T-cell (primary cell): ENCODE results near the gene RAET1E. TPM values are rescaled to one million over a fixed set of nuclear protein-coding genes. Genes with fewer than 3 reads are reported as not detected.
"Not testable (repeated sequence)": the region's sequence is repeated elsewhere in the genome, so short reads cannot be mapped to it uniquely, and the experiment has no call there.

Experiments used
- ATAC-seq, 4 experiments: fragments of 200-7000 bp in 3 of 4; fragments of 150-1000 bp in 1 of 4; cut with Tn5 transposase; replicated peaks in 1 of 4; 1 replicate in 3 of 4; 2 replicates in 1 of 4; pipeline ENCODE4 v1.10.0; 2021; ENCODE audit warnings: moderate library complexity in 3 of 4, mild to moderate bottlenecking in 2 of 4, moderate number of reproducible peaks in 1 of 4
- CTCF ChIA-PET, 2 donors: fragments of 300-600 bp; sonication (Branson Sonifier 250); formaldehyde crosslinking; loops; one replicate each; lab custom pipeline; 2022; ENCODE audit warnings: antibody characterized with exemption in 2 of 2; lab: Charles Lee
- POLR2A ChIA-PET, 2 donors: fragments of 300-600 bp; sonication (Branson Sonifier 250); formaldehyde crosslinking; loops; one replicate each; lab custom pipeline; 2022; ENCODE audit warnings: antibody characterized with exemption in 2 of 2; lab: Charles Lee
- DNase-seq, 35 experiments: peaks; one replicate each; pipeline versions ENCODE4 v3.0.0 to v3.0.0-alpha.2; 2013 to 2023
- H3K27ac ChIP-seq: one replicate; pipeline ENCODE4 v1.5.1; 2013; ENCODE audit warnings: low read length
- H3K27me3 ChIP-seq, 2 experiments: replicated peaks in 1 of 2; 1 replicate in 1 of 2; 2 replicates in 1 of 2; pipeline versions ENCODE4 v1.6.1 to v1.7.0; 2013; ENCODE audit warnings: low read length in 1 of 2, mixed read lengths in 1 of 2; ENCODE audit not compliant: control insufficient read depth in 2 of 2, insufficient read depth in 2 of 2; ENCODE audit errors: extremely low read depth in 1 of 2
- H3K36me3 ChIP-seq, 2 donors: 1 replicate in 1 of 2; 2 replicates in 1 of 2; pipeline versions ENCODE4 v1.6.1 to v1.7.0; 2013; ENCODE audit warnings: low read length in 1 of 2; ENCODE audit not compliant: control insufficient read depth in 2 of 2, insufficient read depth in 1 of 2; ENCODE audit errors: extremely low read depth in 1 of 2
- H3K4me1 ChIP-seq, 2 experiments: 1 replicate in 1 of 2; 2 replicates in 1 of 2; pipeline versions ENCODE4 v1.6.1 to v1.7.0; 2013; ENCODE audit warnings: low read length in 2 of 2, mixed read lengths in 1 of 2; ENCODE audit not compliant: insufficient read depth in 2 of 2, control insufficient read depth in 1 of 2; ENCODE audit errors: extremely low read depth in 1 of 2
- H3K4me3 ChIP-seq, 2 donors: 1 replicate in 1 of 2; 2 replicates in 1 of 2; pipeline versions ENCODE4 v1.5.1 to v1.7.0; 2013; ENCODE audit warnings: mild to moderate bottlenecking in 2 of 2, low read length in 1 of 2, moderate library complexity in 1 of 2; ENCODE audit not compliant: control insufficient read depth in 1 of 2; ENCODE audit errors: extremely low read depth in 1 of 2
- H3K9me3 ChIP-seq: 2 replicates; pipeline ENCODE4 v1.7.0; 2013
- H3K27ac Mint-ChIP-seq, 2 donors: one replicate each; pipeline ENCODE4 v1.8.0; 2020 to 2021; ENCODE audit warnings: mild to moderate bottlenecking in 2 of 2, mixed read lengths in 2 of 2
- H3K27me3 Mint-ChIP-seq, 2 donors: one replicate each; pipeline ENCODE4 v1.8.0; 2021 to 2022; ENCODE audit warnings: mixed read lengths in 2 of 2
- H3K36me3 Mint-ChIP-seq: one replicate; pipeline ENCODE4 v1.8.0; 2021; ENCODE audit warnings: mixed read lengths
- H3K4me1 Mint-ChIP-seq, 3 donors: one replicate each; pipeline ENCODE4 v1.8.0; 2020 to 2022; ENCODE audit warnings: mixed read lengths in 3 of 3, mild to moderate bottlenecking in 1 of 3
- H3K4me3 Mint-ChIP-seq, 3 donors: one replicate each; pipeline ENCODE4 v1.8.0; 2020 to 2022; ENCODE audit warnings: mild to moderate bottlenecking in 3 of 3, mixed read lengths in 3 of 3, moderate library complexity in 3 of 3
- H3K9me3 Mint-ChIP-seq, 3 donors: one replicate each; pipeline ENCODE4 v1.8.0; 2020 to 2022; ENCODE audit warnings: mixed read lengths in 3 of 3
- WGBS: methylation state at CpG from one replicate; pipeline ENCODE4 v1.1.5; 2013; ENCODE audit warnings: missing lambda C conversion rate; ENCODE audit not compliant: insufficient coverage; 5-methylcytosine and 5-hydroxymethylcytosine counted together
- total RNA-seq, 35 experiments: library from RNA in 6 of 35; stranded (reverse) in 6 of 35; fragments of 120-200 nt in 1 of 35; gene quantifications; one replicate each; pipeline versions ENCODE4 v1.2.1 to v1.2.4 and lab custom pipeline; 2013 to 2026

Gene RAET1E
- total RNA-seq, 5 donors from 2014 or later (not counting 1 experiment from before 2014, with no cell fraction given) = not detected

DNA sequence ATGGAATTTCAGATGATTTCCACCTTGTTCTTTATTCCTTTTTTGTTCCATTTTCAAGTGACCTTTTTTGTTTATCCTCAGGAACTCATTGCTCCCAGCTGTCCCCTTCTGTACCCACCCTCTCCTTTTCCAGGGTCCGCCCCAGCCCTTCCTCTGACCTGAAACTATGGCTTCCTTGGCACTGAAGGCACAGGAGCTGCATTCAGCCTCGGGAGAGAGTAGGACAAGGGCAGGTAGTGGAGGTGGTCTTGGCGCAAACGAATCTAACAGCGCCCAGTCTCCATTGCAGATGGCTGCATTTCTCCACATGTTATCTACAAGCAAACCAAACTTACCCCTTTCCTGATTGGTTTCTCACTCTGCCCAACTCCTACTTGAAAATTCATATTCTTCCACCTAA is 35.1 kb upstream of the RAET1E start:
- H3K4me3 ChIP-seq = no peak overlapping the region
- DNase-seq (no peak), ATAC-seq (no peak)
- no peaks in the 10 kb centered on the region for H3K9me3 ChIP-seq
- Mint-ChIP-seq H3K4me1 (peaks cover 5 to 8% (median 8%) of the 10 kb centered on the region in 3 donors), H3K36me3 (no peaks in the 10 kb centered on the region), H3K27me3 (peaks cover 85 to 93% of the 10 kb centered on the region in 2 donors), H3K4me3 (no peak overlapping the region), H3K9me3 (no peaks in the 10 kb centered on the region), H3K27ac (no peak overlapping the region)
- POLR2A ChIA-PET = interaction anchor here in 1 of 2 donors (0.6 kb wide), 1 partner anchor 79 kb away, joined by 6 read pairs; no protein-coding TSS in a partner anchor
- WGBS = 80% methylated on average over 1 of the region's 5 CpGs
- H3K36me3 ChIP-seq = no peaks in the 10 kb centered on the region
- H3K27ac ChIP-seq = no peak overlapping the region
- peaks cover 20 to 55% of the 10 kb centered on the region in 2 experiments for H3K27me3 ChIP-seq
- H3K4me1 ChIP-seq = peaks cover 0 to 10% of the 10 kb centered on the region in 2 experiments
- CTCF ChIA-PET = interaction anchor here in 1 of 2 donors (0.6 to 1.0 kb wide), 2 partner anchors 51 to 83 kb away, joined by 3 read pairs; no protein-coding TSS in a partner anchor

DNA sequence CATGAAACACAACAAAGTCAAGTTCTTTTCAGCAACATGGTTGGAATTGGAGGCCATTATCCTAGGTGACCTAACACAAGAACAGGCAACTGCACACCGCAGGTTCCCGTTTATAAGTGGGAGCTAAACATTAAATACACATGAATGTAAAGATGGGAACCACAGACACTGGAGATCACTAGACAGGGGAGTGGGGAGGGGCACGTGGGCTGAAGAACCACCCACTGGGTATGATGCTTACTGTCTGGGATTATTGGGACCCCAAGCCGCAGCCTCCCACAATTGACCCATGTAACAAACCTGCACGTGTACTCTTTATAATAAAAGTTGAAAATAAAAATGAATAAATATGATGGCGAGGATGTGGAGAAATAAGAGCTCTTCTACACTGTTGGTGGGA is 33.6 kb upstream of the RAET1E start:
- H3K9me3 Mint-ChIP-seq = no peaks in the 10 kb centered on the region
- H3K27me3 ChIP-seq = peaks cover 11 to 46% of the 10 kb centered on the region in 2 experiments
- no peak for ATAC-seq

DNA sequence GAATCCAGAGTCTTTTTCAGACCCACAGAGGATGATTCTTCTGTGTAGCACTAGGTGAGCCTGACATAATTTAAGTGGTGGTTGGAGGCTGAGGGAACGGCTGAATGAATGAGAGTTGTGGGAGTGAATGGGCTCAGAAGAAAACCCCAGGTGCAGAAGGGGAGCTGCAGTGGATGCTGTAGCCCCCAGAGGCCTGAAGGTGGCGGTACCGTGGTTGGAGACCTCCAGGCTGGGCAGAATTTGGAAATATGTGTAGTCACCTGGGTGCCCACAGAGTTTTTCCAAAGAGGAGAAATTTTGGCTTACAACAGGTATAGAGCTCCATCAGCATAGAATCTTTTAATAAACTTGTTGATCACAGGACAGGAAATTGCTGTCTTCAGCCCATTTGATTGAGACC is 31.5 kb upstream of the RAET1E start:
- peaks cover 0 to 15% of the 10 kb centered on the region in 2 experiments for H3K4me1 ChIP-seq
- H3K4me3 Mint-ChIP-seq = no peak overlapping the region
- H3K27ac Mint-ChIP-seq = no peak overlapping the region
- H3K9me3 ChIP-seq = no peaks in the 10 kb centered on the region
- H3K4me3 ChIP-seq = no peak overlapping the region
- H3K36me3 Mint-ChIP-seq = no peaks in the 10 kb centered on the region
- no peaks in the 10 kb centered on the region for H3K9me3 Mint-ChIP-seq
- H3K27me3 ChIP-seq = peaks cover 12 to 48% of the 10 kb centered on the region in 2 experiments
- peaks cover 74 to 89% of the 10 kb centered on the region in 2 donors for H3K27me3 Mint-ChIP-seq
- ATAC-seq (no peak), DNase-seq (peak in 3 of 35 experiments; percentile 12 to 43 (median 17))
- ChIA-PET CTCF (no interaction called here), POLR2A (no interaction called here)
- H3K4me1 Mint-ChIP-seq = peaks cover 9 to 13% (median 12%) of the 10 kb centered on the region in 3 donors
- no peaks in the 10 kb centered on the region for H3K36me3 ChIP-seq
- H3K27ac ChIP-seq = no peak overlapping the region
- WGBS = 6% methylated on average over 3 of the region's 3 CpGs

More for the DNA sequence above, 33.6 kb upstream of the RAET1E start:
- Mint-ChIP-seq H3K36me3 (no peaks in the 10 kb centered on the region), H3K27me3 (peaks cover 82 to 92% of the 10 kb centered on the region in 2 donors), H3K4me1 (peaks cover 1 to 5% (median 4%) of the 10 kb centered on the region in 3 donors), H3K4me3 (no peak overlapping the region), H3K27ac (no peak overlapping the region)
- H3K36me3 ChIP-seq = no peaks in the 10 kb centered on the region
- no CpG with 5 or more reads among the region's 6 CpGs for WGBS
- peaks cover 0 to 4% of the 10 kb centered on the region in 2 experiments for H3K4me1 ChIP-seq
- no peak for DNase-seq
- H3K27ac ChIP-seq = no peak overlapping the region
- ChIA-PET POLR2A (no interaction called here), CTCF (interaction anchor here in 1 of 2 donors (0.5 kb wide), 1 partner anchor 151 kb away, joined by 3 read pairs; no protein-coding TSS in a partner anchor)
- no peak overlapping the region for H3K4me3 ChIP-seq
- no peaks in the 10 kb centered on the region for H3K9me3 ChIP-seq

DNA sequence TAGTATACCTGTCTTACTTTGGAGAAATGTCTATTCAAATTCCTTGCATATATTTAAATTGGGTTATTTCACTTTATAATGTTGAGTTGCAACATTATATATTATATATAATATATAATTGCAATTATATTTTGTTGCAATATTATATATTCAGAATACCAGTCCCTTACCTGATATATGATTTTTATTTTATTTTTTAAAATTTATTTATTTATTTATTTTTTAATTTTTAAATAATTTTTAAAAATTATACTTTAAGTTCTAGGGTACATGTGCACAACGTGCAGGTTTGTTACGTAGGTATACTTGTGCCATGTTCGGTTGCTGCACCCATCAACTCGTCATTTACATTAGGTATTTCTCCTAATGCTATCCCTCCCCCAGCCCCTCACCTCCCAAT is 29.1 kb upstream of the RAET1E start:
- H3K9me3 Mint-ChIP-seq, H3K4me3 Mint-ChIP-seq, H3K36me3 ChIP-seq, H3K36me3 Mint-ChIP-seq, ATAC-seq, H3K9me3 ChIP-seq, POLR2A ChIA-PET, CTCF ChIA-PET, H3K27ac ChIP-seq, H3K4me3 ChIP-seq, DNase-seq, H3K27ac Mint-ChIP-seq: not testable (repeated sequence)
- no CpG with 5 or more reads among the region's 4 CpGs for WGBS
- Histone ChIP-seq H3K4me1 (peaks cover 3 to 31% of the 10 kb centered on the region in 2 experiments), H3K27me3 (peaks cover 18 to 60% of the 10 kb centered on the region in 2 experiments)
- peaks cover 79 to 93% of the 10 kb centered on the region in 2 donors for H3K27me3 Mint-ChIP-seq
- peaks cover 18 to 31% (median 28%) of the 10 kb centered on the region in 3 donors for H3K4me1 Mint-ChIP-seq

DNA sequence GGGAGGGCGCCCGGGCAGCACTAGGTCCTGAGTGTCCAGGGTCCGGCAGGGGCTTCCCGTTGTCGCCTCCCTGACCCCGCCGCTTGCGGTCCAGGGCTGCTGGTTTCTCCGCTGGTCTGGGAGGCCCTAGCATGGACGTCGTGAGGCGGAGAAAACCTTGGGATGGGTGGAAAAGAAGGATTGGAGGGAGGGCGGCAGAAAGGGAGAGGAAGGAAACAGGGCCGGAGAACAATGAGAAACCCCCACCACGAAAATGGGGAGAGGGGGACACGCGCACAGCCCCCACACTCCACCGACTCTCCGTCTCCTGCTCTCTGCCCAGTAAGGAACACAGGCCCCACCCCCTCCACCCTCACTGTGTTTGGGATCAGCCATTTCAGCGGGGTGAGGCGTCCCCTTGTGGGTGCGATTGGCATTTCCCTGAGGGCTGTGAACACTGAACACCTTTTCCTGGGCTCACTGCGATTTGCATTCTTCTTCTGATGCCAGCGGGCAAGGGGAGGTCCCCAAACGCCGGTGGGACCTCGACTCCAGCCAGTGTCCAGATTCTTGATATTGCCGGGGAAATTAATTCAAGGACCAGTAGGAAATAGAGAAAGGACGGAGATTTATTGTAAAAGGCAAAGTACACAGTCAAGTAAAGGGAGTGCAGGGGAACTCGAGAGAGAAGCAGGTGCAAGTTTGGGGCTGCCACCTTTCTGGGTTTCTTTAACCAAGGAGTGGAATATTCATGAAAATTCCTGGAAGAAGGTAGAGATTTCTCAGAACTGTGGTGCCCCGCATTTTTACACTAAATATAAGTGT is 28.3 kb upstream of the RAET1E start:
- Mint-ChIP-seq H3K27ac (peak overlapping the region in 1 of 2 donors; percentile 70), H3K36me3 (no peaks in the 10 kb centered on the region), H3K4me1 (peaks cover 21 to 34% (median 31%) of the 10 kb centered on the region in 3 donors), H3K9me3 (no peaks in the 10 kb centered on the region), H3K4me3 (peak overlapping the region in 1 of 3 donors; percentile 57), H3K27me3 (peaks cover 78 to 93% of the 10 kb centered on the region in 2 donors)
- no peaks in the 10 kb centered on the region for H3K9me3 ChIP-seq
- ATAC-seq (peak; percentile 46 to 69 (median 60)), DNase-seq (peak in 34 of 35 experiments; percentile 25 to 75 (median 57))
- ChIA-PET CTCF (interaction anchor here in 1 of 2 donors (0.5 kb wide), 1 partner anchor 58 kb away, joined by 3 read pairs; no protein-coding TSS in a partner anchor), POLR2A (no interaction called here)
- H3K36me3 ChIP-seq = no peaks in the 10 kb centered on the region
- no peak overlapping the region for H3K27ac ChIP-seq
- peaks cover 17 to 64% of the 10 kb centered on the region in 2 experiments for H3K27me3 ChIP-seq
- 2% methylated on average over 20 of the region's 31 CpGs for WGBS
- peak overlapping the region in 1 of 2 donors; percentile 15 for H3K4me3 ChIP-seq
- H3K4me1 ChIP-seq = peaks cover 3 to 31% of the 10 kb centered on the region in 2 experiments

DNA sequence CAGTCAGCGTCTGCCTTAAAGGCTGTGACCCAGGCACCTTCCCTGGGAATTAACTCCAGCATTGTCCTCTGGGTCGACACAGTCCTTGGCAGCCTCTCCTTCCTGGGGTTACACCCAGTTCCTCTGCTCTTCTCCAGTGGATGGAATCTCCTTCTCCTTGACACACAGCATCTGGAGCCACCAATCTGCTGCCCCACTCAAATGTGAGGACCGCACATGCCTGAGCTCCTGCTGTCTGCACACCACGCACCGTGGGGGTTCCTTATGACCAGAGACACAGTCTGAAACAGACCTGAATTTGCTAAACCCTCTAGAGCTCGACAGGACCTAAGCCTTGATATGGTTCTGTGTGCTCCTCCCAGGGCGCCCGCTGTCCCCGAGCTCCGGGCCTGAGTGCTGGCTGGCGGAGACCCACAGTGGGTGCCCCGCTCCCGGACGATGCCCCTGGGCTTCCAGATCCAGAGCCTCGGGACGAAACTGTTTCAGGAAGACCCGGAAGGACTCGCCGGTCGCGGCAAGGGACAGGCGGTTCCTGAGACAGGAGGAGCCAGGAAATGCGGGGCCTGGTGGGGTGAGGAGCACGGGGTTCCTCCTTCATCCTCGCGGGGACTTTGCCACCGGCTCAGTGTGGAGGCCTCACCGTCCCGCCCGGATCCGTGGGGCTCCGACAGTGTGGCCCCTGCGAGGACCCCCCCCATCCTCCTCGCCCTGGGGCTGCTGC is 27.5 kb upstream of the RAET1E start:
- Mint-ChIP-seq H3K9me3 (no peaks in the 10 kb centered on the region), H3K36me3 (no peaks in the 10 kb centered on the region), H3K4me1 (peaks cover 21 to 34% (median 31%) of the 10 kb centered on the region in 3 donors), H3K4me3 (peak overlapping the region in 1 of 3 donors; percentile 57), H3K27ac (no peak overlapping the region), H3K27me3 (peaks cover 78 to 93% of the 10 kb centered on the region in 2 donors)
- Histone ChIP-seq H3K9me3 (no peaks in the 10 kb centered on the region), H3K27me3 (peaks cover 20 to 65% of the 10 kb centered on the region in 2 experiments), H3K4me1 (peaks cover 3 to 31% of the 10 kb centered on the region in 2 experiments), H3K36me3 (no peaks in the 10 kb centered on the region), H3K27ac (no peak overlapping the region), H3K4me3 (peak overlapping the region in 1 of 2 donors; percentile 15)
- 17% methylated on average over 33 of the region's 34 CpGs for WGBS
- DNase-seq (peak in 1 of 35 experiments; percentile 11), ATAC-seq (no peak)
- ChIA-PET CTCF (interaction anchor here in 1 of 2 donors (0.5 kb wide), 1 partner anchor 176 kb away, joined by 3 read pairs; no protein-coding TSS in a partner anchor), POLR2A (no interaction called here)
